ENCODE data around the gene FKBP11.
A peak's percentile ranks its signal among the peaks of the same experiment; 100 is the strongest.

- TF ChIP-seq EZH2 (IDR thresholded peaks at IDR 0.05; ENCODE audit: low read depth) = no peak
- peak; percentile 33; the same call in 1 of the 2 replicates for TF ChIP-seq CTCF (conservative IDR thresholded peaks at IDR 0.05)
Observed at GRCh38 chr12:48924617-48925303, 532 bp downstream of the FKBP11 start.

Data from PC-9 (cell line).